HepG2 (cell line): ENCODE measurements around the gene PPM1H. TPM values are rescaled to one million over a fixed set of nuclear protein-coding genes. Genes with fewer than 3 reads are reported as not detected.

Experiments
- ATAC-seq: fragments of 200-7000 bp; cut with Tn5 transposase; 3 replicates; pipeline ENCODE4 v1.9.1; 2020; ENCODE audit warnings: mild to moderate bottlenecking, moderate library complexity
- BruUV-seq: library from RNA; stranded (reverse); fragments of 400-500 nt; replicated peaks from 2 replicates; lab custom pipeline; 2021; lab: Mats Ljungman, UMichigan
- CTCF ChIA-PET: fragments of 300-600 bp; formaldehyde crosslinking; extraction: SDS; loops from one replicate; lab custom pipeline; 2021; ENCODE audit warnings: low total read pairs, inconsistent platforms, low intra/inter-chr PET ratio; lab: Yijun Ruan, JAX
- POLR2A ChIA-PET: fragments of 350-600 bp; sonication (Branson Sonifier 250); formaldehyde crosslinking; loops from one replicate; lab custom pipeline; 2020; ENCODE audit warnings: antibody characterized with exemption, inconsistent platforms; lab: Yijun Ruan, JAX
- DNase-seq: peaks from one replicate; pipeline ENCODE4 v3.0.0-alpha.2; 2015; ENCODE audit warnings: low spot score
- FAIRE-seq: peaks from 3 replicates; lab custom pipeline; 2011; peaks lifted over from hg19 to GRCh38; lab: Jason Lieb, UNC
- H2AFZ ChIP-seq: one replicate; pipeline ENCODE4 v1.6.1; 2011; ENCODE audit warnings: low read length, inconsistent platforms
- H3K27ac ChIP-seq: fragments of 300-600 bp; 3 replicates; pipeline ENCODE4 v1.8.0; 2011; ENCODE audit warnings: mixed run types, mild to moderate bottlenecking, mixed read lengths, low read length, inconsistent platforms; ENCODE audit not compliant: insufficient read depth; ENCODE audit errors: extremely low read length
- H3K27me3 ChIP-seq, 2 experiments: fragments of 200-600 bp in 1 of 2; 2 replicates in 1 of 2; 3 replicates in 1 of 2; pipeline versions ENCODE4 v1.6.0 to v1.8.0; 2011; ENCODE audit warnings: low read length in 2 of 2, mild to moderate bottlenecking in 2 of 2, moderate library complexity in 2 of 2, inconsistent platforms in 1 of 2; ENCODE audit not compliant: insufficient read depth in 2 of 2, control insufficient read depth in 1 of 2
- H3K36me3 ChIP-seq, 2 experiments: fragments of 200-600 bp in 1 of 2; replicated peaks in 1 of 2; 2 replicates in 1 of 2; 3 replicates in 1 of 2; pipeline versions ENCODE4 v1.5.1 to v1.8.0; 2011; ENCODE audit warnings: low read length in 2 of 2, inconsistent platforms in 1 of 2; ENCODE audit not compliant: insufficient read depth in 2 of 2, control insufficient read depth in 1 of 2
- H3K4me1 ChIP-seq: 2 replicates; pipeline ENCODE4 v1.5.1; 2012; ENCODE audit warnings: low read length, inconsistent platforms; ENCODE audit not compliant: insufficient read depth
- H3K4me2 ChIP-seq: 2 replicates; pipeline ENCODE4 v1.6.0; 2011; ENCODE audit warnings: low read depth, low read length, inconsistent platforms
- H3K4me3 ChIP-seq, 3 experiments: fragments of 200-600 bp in 1 of 3; sonication (generic), shearing (Covaris generic) in 1 of 3; replicated peaks in 1 of 3; 2 replicates each; pipeline ENCODE4 v1.5.1; 2011 to 2016; ENCODE audit warnings: low read length in 3 of 3, inconsistent platforms in 2 of 3, low read depth in 2 of 3, mild to moderate bottlenecking in 2 of 3, control low read depth in 1 of 3, mixed read lengths in 1 of 3; ENCODE audit not compliant: insufficient read depth in 1 of 3
- H3K79me2 ChIP-seq: one replicate; pipeline ENCODE4 v1.6.1; 2011; ENCODE audit warnings: low read length, inconsistent platforms; ENCODE audit not compliant: insufficient read depth
- H3K9ac ChIP-seq: 2 replicates; pipeline ENCODE4 v1.6.0; 2011; ENCODE audit warnings: mild to moderate bottlenecking, low read depth, low read length, inconsistent platforms; ENCODE audit not compliant: insufficient read depth
- H3K9me3 ChIP-seq: 2 replicates; pipeline ENCODE4 v1.5.1; 2012; ENCODE audit warnings: mild to moderate bottlenecking, low read length
- H4K20me1 ChIP-seq: 2 replicates; pipeline ENCODE4 v1.6.0; 2011; ENCODE audit warnings: inconsistent platforms, mild to moderate bottlenecking, low read length, moderate library complexity; ENCODE audit not compliant: insufficient read depth
- ADNP ChIP-seq: sonication (generic); formaldehyde crosslinking; IDR thresholded peaks from 2 replicates; pipeline ENCODE4 v1.4.0; 2020; ENCODE audit warnings: missing genetic modification reagents
- E2F5 ChIP-seq: sonication (generic); formaldehyde crosslinking; conservative IDR thresholded peaks from 2 replicates; pipeline ENCODE4 v1.4.0; 2020; ENCODE audit warnings: missing genetic modification reagents
- FIP1L1 ChIP-seq: fragments of 200-400 bp; formaldehyde crosslinking; IDR thresholded peaks from 2 replicates; pipeline ENCODE4 v1.6.1; 2018; ENCODE audit warnings: low read depth, mild to moderate bottlenecking, low read length, moderate library complexity, borderline replicate concordance; ENCODE audit not compliant: insufficient read depth
- KDM4B ChIP-seq: sonication (generic); formaldehyde crosslinking; IDR thresholded peaks from 2 replicates; pipeline ENCODE4 v1.4.0; 2020; ENCODE audit warnings: missing genetic modification reagents
- MAF1 ChIP-seq: sonication (generic); formaldehyde crosslinking; IDR thresholded peaks from 2 replicates; pipeline ENCODE4 v1.5.0; 2020; ENCODE audit warnings: missing genetic modification reagents, borderline replicate concordance
- NR2F1 ChIP-seq, 2 experiments: fragments of 450-650 bp in 1 of 2; formaldehyde crosslinking in 1 of 2; IDR thresholded peaks; 2 replicates each; pipeline versions ENCODE4 v1.5.0 to v1.6.1; 2016 to 2020; ENCODE audit warnings: mild to moderate bottlenecking in 1 of 2, missing compliant biosample characterization in 1 of 2, missing genetic modification reagents in 1 of 2, moderate library complexity in 1 of 2
- SCMH1 ChIP-seq: sonication (generic); formaldehyde crosslinking; IDR thresholded peaks from 2 replicates; pipeline ENCODE4 v1.9.0; 2021; ENCODE audit warnings: missing genetic modification reagents, mild to moderate bottlenecking, borderline replicate concordance
- TCF12 ChIP-seq, 2 experiments: fragments of 450-650 bp in 1 of 2; sonication (generic) in 1 of 2; formaldehyde crosslinking in 1 of 2; IDR thresholded peaks; 2 replicates each; pipeline versions ENCODE4 v1.6.1 to v1.8.0; 2017 to 2022; ENCODE audit warnings: antibody characterized with exemption in 1 of 2, mild to moderate bottlenecking in 1 of 2, missing genetic modification reagents in 1 of 2, moderate library complexity in 1 of 2
- ZFP36 ChIP-seq: fragments of 150-350 bp; IDR thresholded peaks from 2 replicates; pipeline ENCODE4 v1.6.1; 2018; ENCODE audit warnings: borderline replicate concordance, low read length, low read depth; ENCODE audit not compliant: partially characterized antibody
- ZFX ChIP-seq: sonication (generic); formaldehyde crosslinking; IDR thresholded peaks from 2 replicates; pipeline ENCODE4 v1.4.0; 2020; ENCODE audit warnings: mild to moderate bottlenecking, low read depth, missing genetic modification reagents, moderate library complexity
- ZNF510 ChIP-seq: sonication (generic); formaldehyde crosslinking; IDR thresholded peaks from 2 replicates; pipeline ENCODE4 v1.4.0; 2020; ENCODE audit warnings: low read depth, mild to moderate bottlenecking, missing genetic modification reagents
- ZNF547 ChIP-seq: sonication (generic); formaldehyde crosslinking; IDR thresholded peaks from 2 replicates; pipeline ENCODE4 v1.5.1; 2020; ENCODE audit warnings: mild to moderate bottlenecking, missing genetic modification reagents
- ZNF597 ChIP-seq: sonication (generic); formaldehyde crosslinking; IDR thresholded peaks from 2 replicates; pipeline ENCODE4 v1.5.0; 2020; ENCODE audit warnings: missing genetic modification reagents
- WGBS: methylation state at CpG from one replicate; pipeline ENCODE4 v1.1.6; 2017; ENCODE audit warnings: low lambda C conversion rate; 5-methylcytosine and 5-hydroxymethylcytosine counted together
- in situ Hi-C: cut with HindIII; loops from 2 replicates; pipeline ENCODE4 v1.10.0; 2017; ENCODE audit warnings: low pct_unique_long_range_greater_than_20kb; ENCODE audit not compliant: extremely low pct_ligation_motif_present
- intact Hi-C: fragments of 100-400 bp; cut with micrococcal nuclease; formaldehyde crosslinking; loops from one replicate; pipeline ENCODE4 v1.10.0; 2022; ENCODE audit not compliant: unreplicated experiment
- polyA plus RNA-seq, 8 experiments: library from polyadenylated mRNA; depleted of rRNA in 3 of 8; stranded (reverse) in 7 of 8; unstranded in 1 of 8; fragments of >200 nt; fragmentation: Illumina TruSeq in 4 of 8; extraction: Trizol in 4 of 8; gene quantifications; 2 replicates each; pipeline versions ENCODE4 v1.2.1 to v1.2.3, GENCODE V29; 2011 to 2016; ENCODE audit warnings: low read depth in 4 of 8, missing spikeins in 1 of 8, mixed read lengths in 1 of 8; ENCODE audit not compliant: insufficient read depth in 1 of 8
- total RNA-seq, 5 experiments: library from RNA; depleted of rRNA; stranded (reverse); fragments of >200 nt; fragmentation: Illumina TruSeq; extraction: Trizol; gene quantifications; 2 replicates each; pipeline ENCODE4 v1.2.3, GENCODE V29; 2016; ENCODE audit warnings: low read depth in 1 of 5

The PPM1H gene
- total and polyA plus RNA-seq, 2 of the 13 experiments (the other 11 are each of a cell fraction or from before 2014, with no cell fraction given) = 29.1 to 38.1 TPM

GRCh38 chr12:62712681-62713573, 222.0 kb downstream of the PPM1H start (continued):
- no peak for TF ChIP-seq KDM4B (CRISPR knock-in tag)

GRCh38 chr12:62711631-62712241, 223.2 kb downstream of the PPM1H start:
- Histone ChIP-seq H3K79me2 (no peaks in the 10 kb centered on the region), H3K9me3 (no peaks in the 10 kb centered on the region), H3K27me3 (no peaks in the 10 kb centered on the region), H4K20me1 (no peaks in the 10 kb centered on the region), H3K4me1 (no peaks in the 10 kb centered on the region), H3K36me3 (peaks cover 28 to 88% of the 10 kb centered on the region in 2 experiments), H3K9ac (no peak overlapping the region), H3K4me3 (no peak overlapping the region), H3K4me2 (no peak overlapping the region), H3K27ac (no peak overlapping the region), H2AFZ (no peak overlapping the region)
- POLR2A ChIA-PET = no interaction called here
- CTCF ChIA-PET = no interaction called here
- in situ Hi-C loops = no loop called here
- BruUV-seq = no TSS peak
- DNase-seq = no peak
- ATAC-seq = no peak
- intact Hi-C loops = no loop called here
- 91% methylated on average over 10 of the region's 10 CpGs for WGBS
- FAIRE-seq = no peak
- TF ChIP-seq TCF12 (IDR thresholded peaks at IDR 0.05) (no peak), TCF12 (CRISPR knock-in tag; IDR thresholded peaks at IDR 0.05) (no peak), NR2F1 (CRISPR knock-in tag; IDR thresholded peaks at IDR 0.05) (no peak), ZNF547 (CRISPR knock-in tag) (no peak), MAF1 (CRISPR knock-in tag) (no peak), ZFX (no peak), ZNF510 (CRISPR knock-in tag) (no peak), ZFP36 (no peak), ZNF597 (CRISPR knock-in tag) (no peak), SCMH1 (no peak), FIP1L1 (no peak), ADNP (CRISPR knock-in tag) (no peak), E2F5 (no peak)
